SK-N-SH treated with all-trans-retinoic acid at 6 μM for 48 hours (cell line): ENCODE data around the gene CSNK2A1.
"Not testable (repeated sequence)": the region's sequence is repeated elsewhere in the genome, so short reads cannot be mapped to it uniquely, and the experiment has no call there.

Source experiments
- ARNTL ChIP-seq: fragments of 450-650 bp; formaldehyde crosslinking; IDR thresholded peaks from 2 replicates; pipeline ENCODE4 v1.5.0; 2020; ENCODE audit warnings: low read depth, mild to moderate bottlenecking, moderate library complexity, borderline replicate concordance
- BACH2 ChIP-seq: fragments of 250-450 bp; sonication (Bioruptor Pico); IDR thresholded peaks from 2 replicates; pipeline ENCODE4 v1.9.0; 2021; ENCODE audit warnings: mild to moderate bottlenecking, borderline replicate concordance
- CREB5 ChIP-seq: fragments of 250-450 bp; sonication (Bioruptor Pico); IDR thresholded peaks from 2 replicates; pipeline ENCODE4 v1.5.1; 2020; ENCODE audit warnings: low read depth, mild to moderate bottlenecking, moderate library complexity
- CSRNP3 ChIP-seq: fragments of 250-450 bp; sonication (Bioruptor Pico); IDR thresholded peaks from 2 replicates; pipeline ENCODE4 v1.5.1; 2021; ENCODE audit warnings: mild to moderate bottlenecking, moderate library complexity
- ESRRG ChIP-seq: fragments of 250-450 bp; sonication (Bioruptor Pico); IDR thresholded peaks from 2 replicates; pipeline ENCODE4 v1.6.1; 2021; ENCODE audit warnings: mild to moderate bottlenecking
- ISL1 ChIP-seq: fragments of 250-450 bp; sonication (Bioruptor Pico); IDR thresholded peaks from 2 replicates; pipeline ENCODE4 v2.1.2; 2022; ENCODE audit warnings: mild to moderate bottlenecking, moderate library complexity
- OSR1 ChIP-seq: fragments of 250-450 bp; sonication (Bioruptor Pico); IDR thresholded peaks from 2 replicates; pipeline ENCODE4 v1.8.0; 2022; ENCODE audit warnings: moderate library complexity, mild to moderate bottlenecking, inconsistent platforms
- PATZ1 ChIP-seq: fragments of 250-450 bp; sonication (Bioruptor Pico); IDR thresholded peaks from 2 replicates; pipeline ENCODE4 v1.8.0; 2020; ENCODE audit warnings: mild to moderate bottlenecking, moderate library complexity, borderline replicate concordance
- PPARA ChIP-seq: fragments of 250-450 bp; sonication (Bioruptor Pico); IDR thresholded peaks from 2 replicates; pipeline ENCODE4 v1.5.0; 2020; ENCODE audit warnings: mild to moderate bottlenecking, borderline replicate concordance
- SNAI2 ChIP-seq: fragments of 250-450 bp; sonication (Bioruptor Pico); IDR thresholded peaks from 2 replicates; pipeline ENCODE4 v1.5.0; 2020; ENCODE audit warnings: mild to moderate bottlenecking, moderate library complexity
- TCF4 ChIP-seq: fragments of 250-450 bp; sonication (Bioruptor Pico); IDR thresholded peaks from 2 replicates; pipeline ENCODE4 v1.8.0; 2021; ENCODE audit warnings: mild to moderate bottlenecking, moderate library complexity, borderline replicate concordance
- ZC3H10 ChIP-seq: fragments of 250-450 bp; sonication (Bioruptor Pico); IDR thresholded peaks from 2 replicates; pipeline ENCODE4 v1.5.1; 2021; ENCODE audit warnings: mild to moderate bottlenecking, moderate library complexity
- ZFP30 ChIP-seq: fragments of 450-650 bp; formaldehyde crosslinking; IDR thresholded peaks from 2 replicates; pipeline ENCODE4 v1.5.0; 2022; ENCODE audit warnings: mild to moderate bottlenecking, moderate library complexity

GRCh38 chr20:452021-452420 lies 91.6 kb downstream of the CSNK2A1 start:
- TF ChIP-seq ARNTL; ESRRG; PATZ1; ZC3H10; PPARA (CRISPR knock-in tag); SNAI2; BACH2 (CRISPR knock-in tag); OSR1 (CRISPR knock-in tag); CSRNP3 (CRISPR knock-in tag); CREB5 (CRISPR knock-in tag); TCF4 (CRISPR knock-in tag); ISL1; ZFP30: not testable (repeated sequence)
